Hepatic stellate cell (primary cell): ENCODE data around the gene GTF2E1.

Experiments
- DNase-seq: peaks from one replicate; pipeline ENCODE4 v3.0.0; 2011; ENCODE audit warnings: low spot score

The GTF2E1 gene

DNA sequence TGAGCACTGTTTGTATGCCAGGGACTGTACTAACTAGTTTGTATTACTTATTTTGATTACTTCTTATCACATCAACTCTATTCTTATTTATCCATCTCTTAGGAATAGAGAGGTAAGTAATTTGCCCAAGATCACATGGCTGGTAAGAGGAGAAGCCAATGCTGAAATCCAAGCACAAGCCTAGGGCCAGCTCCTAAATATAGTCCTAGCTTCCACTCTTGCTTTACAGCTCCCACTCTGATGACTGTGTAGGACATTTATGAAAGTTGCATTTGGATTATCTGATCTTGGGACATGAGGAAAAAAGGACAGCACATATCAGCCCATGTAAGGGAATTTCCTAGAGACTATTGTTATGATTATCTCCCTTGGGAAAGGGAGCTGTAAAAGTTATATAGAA lies 58.1 kb downstream of the GTF2E1 start:
- DNase-seq = no peak

DNA sequence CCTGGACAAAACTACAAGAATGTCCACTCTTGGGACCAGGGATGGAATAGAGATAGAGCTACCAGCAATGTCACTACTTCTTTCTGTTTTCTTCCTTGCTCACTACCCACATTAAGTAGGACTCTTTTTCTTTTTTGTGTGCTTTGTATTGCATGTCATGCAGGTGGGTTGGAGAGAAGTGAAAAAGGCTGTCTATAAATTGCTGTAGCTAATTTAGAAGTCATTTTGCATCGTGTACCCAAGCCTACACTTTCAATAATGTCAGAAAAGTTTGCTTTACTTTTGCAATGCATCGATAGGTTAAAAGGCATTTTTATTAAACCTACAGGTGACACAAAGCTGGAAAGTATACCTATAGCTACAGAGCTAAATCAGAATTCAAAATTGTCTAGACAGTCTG lies 58.9 kb downstream of the GTF2E1 start:
- no peak for DNase-seq

DNA sequence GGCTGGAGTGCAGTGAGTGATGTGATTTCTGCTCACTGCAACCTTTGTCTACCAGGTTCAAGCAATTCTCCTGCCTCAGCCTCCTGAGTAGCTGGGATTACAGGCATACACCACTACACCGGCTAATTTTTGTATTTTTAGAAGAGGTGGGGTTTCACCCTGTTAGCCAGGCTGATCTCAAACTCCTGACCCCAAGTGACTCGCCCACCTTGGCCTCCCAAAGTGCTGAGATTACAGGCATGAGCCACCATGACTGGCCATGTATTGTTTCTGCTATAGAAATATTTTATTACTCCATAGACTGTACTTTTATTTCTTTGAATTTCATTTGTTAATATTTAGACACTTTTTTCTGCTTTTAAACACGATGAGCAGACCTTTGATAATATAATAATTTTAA lies 60.4 kb downstream of the GTF2E1 start:
- no peak for DNase-seq

DNA sequence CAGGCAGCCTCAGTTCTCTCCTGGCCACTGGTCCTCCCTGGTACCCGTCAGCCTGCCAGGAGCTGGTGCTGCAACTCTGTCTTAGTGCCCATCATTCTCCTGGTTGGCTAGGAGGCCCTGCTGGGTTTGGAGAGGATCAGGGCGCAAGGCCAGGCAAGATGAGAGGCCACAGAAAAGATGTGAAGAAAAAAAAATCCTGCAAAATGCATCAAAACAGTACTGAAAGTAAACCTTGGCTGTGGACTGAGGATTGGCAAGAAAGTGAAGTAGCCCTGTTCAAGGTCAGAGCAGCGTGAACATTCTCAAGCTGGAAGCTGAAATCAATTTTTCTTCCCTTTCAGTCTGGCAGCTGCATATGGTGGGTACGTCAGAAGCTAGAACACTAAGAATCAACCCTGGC lies 74.2 kb downstream of the GTF2E1 start:
- DNase-seq = no peak

DNA sequence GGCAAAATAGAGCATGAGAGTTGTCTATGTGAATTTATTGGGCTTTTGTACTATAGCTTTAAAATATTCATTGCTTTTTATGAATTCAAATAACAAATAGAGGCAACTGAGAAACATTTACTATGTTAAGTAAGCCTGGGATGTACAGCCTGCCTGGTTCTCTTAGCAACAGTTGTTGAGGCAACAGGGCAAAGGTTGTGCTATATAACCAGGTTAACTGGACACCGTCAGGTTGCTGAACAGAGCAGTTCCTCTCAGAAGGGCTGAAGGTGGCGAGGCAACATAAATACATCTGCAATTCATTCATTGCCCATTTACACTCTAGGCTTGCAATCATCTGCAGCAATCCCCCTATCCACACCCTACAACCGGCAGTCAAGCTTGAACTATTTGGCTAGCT lies 78.2 kb downstream of the GTF2E1 start:
- no peak for DNase-seq

DNA sequence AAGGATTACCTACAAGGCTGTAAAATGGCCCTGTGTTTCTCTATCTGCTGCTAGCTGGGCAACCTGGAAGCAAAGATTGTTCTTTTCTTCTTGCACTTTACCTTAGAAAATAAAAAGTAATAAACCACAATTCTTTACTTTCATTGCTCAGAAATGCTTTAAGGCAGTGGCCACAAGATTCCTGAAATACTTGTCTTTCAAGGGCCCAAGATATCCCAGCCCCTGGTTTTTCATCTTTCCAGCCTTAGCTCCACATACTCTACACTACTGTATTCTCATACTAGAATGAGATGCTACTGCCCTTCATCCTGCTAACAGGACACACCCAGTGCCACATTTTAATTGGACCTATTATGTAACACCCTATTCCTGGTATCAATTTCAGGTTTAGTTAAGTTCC lies 78.9 kb downstream of the GTF2E1 start:
- DNase-seq = no peak

DNA sequence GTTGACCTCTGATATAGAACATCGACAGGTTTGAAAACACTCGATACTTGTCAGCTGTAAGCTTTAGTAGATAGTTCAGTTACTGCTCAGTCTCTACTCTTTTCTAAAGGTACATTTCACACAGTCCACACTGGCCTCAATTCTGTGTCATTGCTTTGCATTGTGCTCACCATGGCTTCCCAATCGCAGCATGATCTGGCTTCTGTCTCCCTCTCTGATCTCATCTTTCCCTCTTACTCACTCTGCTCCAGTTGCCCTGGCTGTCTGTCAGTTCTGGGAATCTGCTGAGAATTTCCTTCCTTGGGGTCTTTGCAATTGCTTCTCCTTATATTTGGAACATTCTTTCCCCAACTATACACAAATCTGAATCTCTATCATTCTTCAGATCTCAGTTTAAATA lies 80.6 kb downstream of the GTF2E1 start:
- DNase-seq = no peak

DNA sequence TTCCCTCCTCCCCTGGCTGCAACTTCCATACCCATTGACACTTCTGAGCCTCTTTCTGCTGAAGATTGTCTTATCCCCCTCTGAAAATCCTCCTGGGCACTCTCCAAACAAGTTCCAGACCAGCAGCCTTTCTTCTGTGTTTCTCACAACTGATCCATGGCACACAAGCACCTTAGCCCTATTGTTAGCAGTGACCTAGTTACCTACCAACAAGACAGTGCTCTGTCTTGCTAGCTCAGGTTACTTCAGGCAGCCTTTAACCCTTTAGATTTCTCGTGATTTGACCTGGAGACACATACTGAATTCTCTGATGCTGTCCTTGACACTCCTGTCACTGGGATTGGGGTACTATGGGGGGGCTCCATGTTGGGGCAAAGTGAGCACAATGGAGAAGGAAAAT lies 82.1 kb downstream of the GTF2E1 start:
- DNase-seq = no peak

DNA sequence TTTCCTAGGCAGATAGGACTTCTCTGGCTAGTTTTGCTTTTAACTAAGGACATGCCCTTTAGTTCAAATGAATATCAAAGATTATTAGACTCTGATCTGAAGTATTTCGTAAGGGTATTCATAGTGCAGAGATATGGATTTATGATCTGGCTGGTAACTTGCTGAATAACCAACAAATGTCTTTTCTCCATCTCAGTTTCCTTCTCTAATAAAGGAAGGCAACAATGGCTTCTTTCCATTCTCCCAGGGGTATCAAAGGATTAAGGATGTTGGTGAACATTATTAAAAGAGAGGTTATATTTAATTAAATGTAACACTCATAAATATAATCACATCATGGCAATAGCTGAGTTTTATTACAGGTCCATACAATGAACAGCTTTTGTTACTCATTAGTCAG lies 86.3 kb downstream of the GTF2E1 start:
- no peak for DNase-seq

DNA sequence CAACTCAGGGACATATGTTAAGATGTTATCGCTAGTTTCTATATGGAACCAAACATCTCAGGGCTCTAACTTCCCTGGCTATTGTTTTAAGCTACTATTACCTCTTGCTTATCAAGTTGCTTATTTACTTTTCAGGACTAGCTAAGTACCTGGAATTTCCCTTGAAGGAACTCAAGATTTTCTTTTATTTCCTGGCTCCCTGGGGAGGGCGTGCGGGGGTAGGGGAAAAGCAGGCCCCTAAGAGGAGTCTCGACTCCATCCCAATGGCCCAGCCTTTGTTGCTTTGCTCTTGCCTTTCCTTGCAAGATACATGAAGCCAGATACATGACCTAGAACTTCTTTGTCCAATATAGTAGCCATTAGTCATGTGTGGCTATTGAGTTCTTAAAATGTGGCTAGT lies 88.5 kb downstream of the GTF2E1 start:
- no peak for DNase-seq
